H1 (cell line): ENCODE data around the gene TNS3. TPM values are rescaled to one million over a fixed set of nuclear protein-coding genes. Genes with fewer than 3 reads are reported as not detected.

ENCODE experiments used
- CTCF ChIA-PET: fragments of 300-600 bp; sonication (Branson Sonifier 250); formaldehyde crosslinking; loops from one replicate; lab custom pipeline; 2021; ENCODE audit not compliant: partially characterized antibody; lab: Charles Lee
- POLR2A ChIA-PET: fragments of 300-600 bp; sonication (Branson Sonifier 250); formaldehyde crosslinking; loops from one replicate; lab custom pipeline; 2021; ENCODE audit warnings: inconsistent platforms; ENCODE audit not compliant: partially characterized antibody; lab: Charles Lee
- DNase-seq, 2 experiments: peaks; one replicate each; pipeline versions ENCODE4 v3.0.0 to v3.0.0-alpha.2; 2010 to 2022; ENCODE audit warnings: low spot score in 2 of 2, low read depth in 1 of 2, mixed read lengths in 1 of 2
- FAIRE-seq: peaks from 2 replicates; lab custom pipeline; 2011; peaks lifted over from hg19 to GRCh38; lab: Jason Lieb, UNC
- H2AFZ ChIP-seq: 2 replicates; pipeline ENCODE4 v1.8.1; 2012; ENCODE audit warnings: low read length, inconsistent platforms
- H2AK5ac ChIP-seq: 2 replicates; pipeline ENCODE4 v1.6.1; 2013; ENCODE audit warnings: low read depth, low read length
- H2BK120ac ChIP-seq: replicated peaks from 2 replicates; pipeline ENCODE3; 2013; ENCODE audit warnings: low read depth, low read length, inconsistent platforms
- H2BK12ac ChIP-seq: 2 replicates; pipeline ENCODE4 v1.6.1; 2013; ENCODE audit warnings: low read depth, low read length
- H2BK15ac ChIP-seq: 2 replicates; pipeline ENCODE4 v1.6.1; 2013; ENCODE audit warnings: low read length
- H2BK20ac ChIP-seq: 2 replicates; pipeline ENCODE4 v1.6.1; 2013; ENCODE audit warnings: low read length
- H2BK5ac ChIP-seq: 2 replicates; pipeline ENCODE4 v1.6.1; 2013; ENCODE audit warnings: low read depth, low read length
- H3K14ac ChIP-seq: 2 replicates; pipeline ENCODE4 v1.6.1; 2013; ENCODE audit warnings: inconsistent platforms; ENCODE audit not compliant: insufficient read length
- H3K18ac ChIP-seq: 2 replicates; pipeline ENCODE4 v1.6.1; 2013; ENCODE audit warnings: low read length; ENCODE audit errors: extremely low read depth
- H3K23ac ChIP-seq: 2 replicates; pipeline ENCODE4 v1.6.1; 2013; ENCODE audit warnings: inconsistent platforms; ENCODE audit not compliant: insufficient read length
- H3K23me2 ChIP-seq: 2 replicates; pipeline ENCODE4 v1.6.1; 2013; ENCODE audit warnings: low read depth, low read length
- H3K27ac ChIP-seq: 2 replicates; pipeline ENCODE4 v1.6.1; 2011; ENCODE audit warnings: low read depth, low read length, inconsistent platforms
- H3K27me3 ChIP-seq, 4 experiments: replicated peaks in 1 of 4; 1 replicate in 1 of 4; 2 replicates in 3 of 4; pipeline versions ENCODE4 v1.6.1 to v1.8.1; 2011 to 2013; ENCODE audit warnings: low read length in 3 of 4, mild to moderate bottlenecking in 3 of 4, inconsistent platforms in 2 of 4, mixed read lengths in 2 of 4, moderate library complexity in 1 of 4; ENCODE audit not compliant: control insufficient read depth in 3 of 4, insufficient read depth in 3 of 4; ENCODE audit errors: extremely low read depth in 1 of 4
- H3K36me3 ChIP-seq, 4 experiments: 2 replicates each; pipeline versions ENCODE4 v1.6.1 to v1.8.1; 2011 to 2013; ENCODE audit warnings: mild to moderate bottlenecking in 4 of 4, low read length in 3 of 4, moderate library complexity in 2 of 4, control low read depth in 1 of 4, inconsistent platforms in 1 of 4; ENCODE audit not compliant: insufficient read depth in 4 of 4, control insufficient read depth in 2 of 4
- H3K4ac ChIP-seq: replicated peaks from 2 replicates; pipeline ENCODE3; 2013; ENCODE audit warnings: low read length, low read depth, mixed read lengths, inconsistent platforms; ENCODE audit not compliant: insufficient read length
- H3K4me1 ChIP-seq, 4 experiments: replicated peaks in 1 of 4; 1 replicate in 1 of 4; 2 replicates in 3 of 4; pipeline versions ENCODE4 v1.6.1 to v1.8.1; 2011 to 2013; ENCODE audit warnings: low read length in 3 of 4, inconsistent platforms in 2 of 4, mixed read lengths in 1 of 4; ENCODE audit not compliant: insufficient read depth in 4 of 4, control insufficient read depth in 3 of 4
- H3K4me2 ChIP-seq, 2 experiments: 2 replicates each; pipeline versions ENCODE4 v1.6.1 to v1.8.1; 2011 to 2013; ENCODE audit warnings: low read depth in 2 of 2, low read length in 2 of 2, control low read depth in 1 of 2, inconsistent platforms in 1 of 2, mild to moderate bottlenecking in 1 of 2; ENCODE audit not compliant: insufficient read depth in 1 of 2
- H3K4me3 ChIP-seq, 4 experiments: fragments of 200-600, 300-600 bp in 1 of 4; sonication (generic), shearing (Covaris generic), sonication (Bioruptor Twin) in 1 of 4; 2 replicates each; pipeline versions ENCODE4 v1.5.1 to v1.8.1; 2011 to 2016; ENCODE audit warnings: low read length in 4 of 4, low read depth in 3 of 4, control low read depth in 2 of 4, inconsistent platforms in 2 of 4, mild to moderate bottlenecking in 2 of 4, mixed read lengths in 1 of 4, moderate library complexity in 1 of 4; ENCODE audit not compliant: insufficient read depth in 2 of 4; ENCODE audit errors: extremely low read depth in 1 of 4
- H3K56ac ChIP-seq: replicated peaks from 2 replicates; pipeline ENCODE3; 2013; ENCODE audit warnings: low read depth, mild to moderate bottlenecking, mixed read lengths, low read length, inconsistent platforms; ENCODE audit not compliant: insufficient read length
- H3K79me1 ChIP-seq: 2 replicates; pipeline ENCODE4 v1.6.1; 2013; ENCODE audit warnings: low read depth, low read length, control low read depth
- H3K79me2 ChIP-seq, 2 experiments: 2 replicates each; pipeline versions ENCODE4 v1.6.1 to v1.8.1; 2012 to 2013; ENCODE audit warnings: low read length in 2 of 2, mild to moderate bottlenecking in 2 of 2, inconsistent platforms in 1 of 2; ENCODE audit not compliant: insufficient read depth in 2 of 2, control insufficient read depth in 1 of 2
- H3K9ac ChIP-seq, 4 experiments: replicated peaks in 1 of 4; 1 replicate in 1 of 4; 2 replicates in 3 of 4; pipeline versions ENCODE4 v1.6.1 to v1.8.1; 2011 to 2013; ENCODE audit warnings: low read depth in 3 of 4, low read length in 3 of 4, control low read depth in 2 of 4, mild to moderate bottlenecking in 2 of 4, moderate library complexity in 2 of 4, inconsistent platforms in 1 of 4; ENCODE audit errors: extremely low read depth in 1 of 4
- H3K9me3 ChIP-seq, 2 experiments: 2 replicates each; pipeline versions ENCODE4 v1.6.1 to v1.8.1; 2012 to 2013; ENCODE audit warnings: mild to moderate bottlenecking in 2 of 2, moderate library complexity in 2 of 2, control low read depth in 1 of 2, inconsistent platforms in 1 of 2, low read depth in 1 of 2, low read length in 1 of 2, mixed read lengths in 1 of 2; ENCODE audit not compliant: insufficient read depth in 2 of 2
- H4K20me1 ChIP-seq, 2 experiments: replicated peaks in 1 of 2; 2 replicates each; pipeline versions ENCODE3 to v1.8.1; 2011 to 2013; ENCODE audit warnings: inconsistent platforms in 2 of 2, low read length in 2 of 2, mild to moderate bottlenecking in 1 of 2; ENCODE audit not compliant: insufficient read depth in 2 of 2, control insufficient read depth in 1 of 2
- H4K5ac ChIP-seq: 2 replicates; pipeline ENCODE4 v1.6.1; 2013; ENCODE audit warnings: low read length, low read depth, mixed read lengths, inconsistent platforms; ENCODE audit not compliant: insufficient read length
- H4K8ac ChIP-seq: 2 replicates; pipeline ENCODE4 v1.8.0; 2013; ENCODE audit warnings: mild to moderate bottlenecking, moderate library complexity, low read length, inconsistent platforms; ENCODE audit not compliant: insufficient read depth; ENCODE audit errors: extremely low read depth
- H4K91ac ChIP-seq: replicated peaks from 2 replicates; pipeline ENCODE3; 2013; ENCODE audit warnings: low read length, mixed read lengths, inconsistent platforms; ENCODE audit not compliant: insufficient read length
- ASH2L ChIP-seq: fragments of 200-600, 300-600 bp; sonication (generic); IDR thresholded peaks from one replicate; pipeline ENCODE4 v1.7.1; 2017; ENCODE audit warnings: low read length
- CHD1 ChIP-seq: IDR thresholded peaks from 2 replicates; pipeline ENCODE4 v1.6.1; 2012; ENCODE audit warnings: low read depth, low read length, improper control_type of control experiment
- JUND ChIP-seq: IDR thresholded peaks from 2 replicates; pipeline ENCODE4 v1.6.1; 2011; ENCODE audit warnings: mild to moderate bottlenecking, improper control_type of control experiment, low read length
- PHF8 ChIP-seq: fragments of 200-600 bp; sonication (generic); conservative IDR thresholded peaks from 2 replicates; pipeline ENCODE4 v1.7.1; 2012; ENCODE audit warnings: low read depth, mild to moderate bottlenecking, inconsistent platforms, low read length, moderate library complexity
- SP1 ChIP-seq: IDR thresholded peaks from 2 replicates; pipeline ENCODE4 v1.6.1; 2011; ENCODE audit warnings: low read depth, low read length
- SUZ12 ChIP-seq: fragments of 200-600 bp; sonication (generic); IDR thresholded peaks from 2 replicates; pipeline ENCODE4 v1.6.1; 2012; ENCODE audit warnings: mild to moderate bottlenecking, inconsistent platforms, low read length, moderate library complexity, mixed read lengths
- TEAD4 ChIP-seq: IDR thresholded peaks from 2 replicates; pipeline ENCODE4 v1.6.1; 2012; ENCODE audit warnings: low read depth, low read length, inconsistent platforms, mixed read lengths
- WGBS, 2 experiments: shearing (Covaris generic) in 1 of 2; methylation state at CpG; one replicate each; pipeline versions ENCODE4 v1.1.6 to v1.1.7; 2013 to 2015; ENCODE audit warnings: low lambda C conversion rate in 2 of 2, mixed read lengths in 2 of 2, inconsistent platforms in 1 of 2, low coverage in 1 of 2, missing lambda C conversion rate in 1 of 2; ENCODE audit not compliant: insufficient replicate concordance in 2 of 2, insufficient coverage in 1 of 2, insufficient read length in 1 of 2; ENCODE audit errors: extremely low coverage in 1 of 2, missing lambda C conversion rate in 1 of 2; 5-methylcytosine and 5-hydroxymethylcytosine counted together
- polyA plus RNA-seq, 7 experiments: library from polyadenylated mRNA; depleted of rRNA in 3 of 7; stranded (reverse) in 5 of 7; unstranded in 2 of 7; fragments of >200 nt in 5 of 7; fragments of 200-250 nt in 2 of 7; gene quantifications; 1 replicate in 5 of 7; 2 replicates in 1 of 7; 4 replicates in 1 of 7; pipeline versions ENCODE4 v1.2.1 to v1.2.3, GENCODE V29; 2011 to 2013; ENCODE audit warnings: missing spikeins in 2 of 7, mixed read lengths in 2 of 7
- total RNA-seq: library from RNA; stranded (reverse); fragmentation: NEBNext Ultra II Directional; extraction: Animal tissue kit (Norgen Biotek cat#: 25700); gene quantifications from 2 replicates; pipeline ENCODE4 v1.2.1, GENCODE V29; 2021

Gene TNS3
- total and polyA plus RNA-seq, 2 of the 8 experiments (the other 6 are each of a cell fraction or from before 2014, with no cell fraction given) = 11.9 to 24.2 TPM

DNA sequence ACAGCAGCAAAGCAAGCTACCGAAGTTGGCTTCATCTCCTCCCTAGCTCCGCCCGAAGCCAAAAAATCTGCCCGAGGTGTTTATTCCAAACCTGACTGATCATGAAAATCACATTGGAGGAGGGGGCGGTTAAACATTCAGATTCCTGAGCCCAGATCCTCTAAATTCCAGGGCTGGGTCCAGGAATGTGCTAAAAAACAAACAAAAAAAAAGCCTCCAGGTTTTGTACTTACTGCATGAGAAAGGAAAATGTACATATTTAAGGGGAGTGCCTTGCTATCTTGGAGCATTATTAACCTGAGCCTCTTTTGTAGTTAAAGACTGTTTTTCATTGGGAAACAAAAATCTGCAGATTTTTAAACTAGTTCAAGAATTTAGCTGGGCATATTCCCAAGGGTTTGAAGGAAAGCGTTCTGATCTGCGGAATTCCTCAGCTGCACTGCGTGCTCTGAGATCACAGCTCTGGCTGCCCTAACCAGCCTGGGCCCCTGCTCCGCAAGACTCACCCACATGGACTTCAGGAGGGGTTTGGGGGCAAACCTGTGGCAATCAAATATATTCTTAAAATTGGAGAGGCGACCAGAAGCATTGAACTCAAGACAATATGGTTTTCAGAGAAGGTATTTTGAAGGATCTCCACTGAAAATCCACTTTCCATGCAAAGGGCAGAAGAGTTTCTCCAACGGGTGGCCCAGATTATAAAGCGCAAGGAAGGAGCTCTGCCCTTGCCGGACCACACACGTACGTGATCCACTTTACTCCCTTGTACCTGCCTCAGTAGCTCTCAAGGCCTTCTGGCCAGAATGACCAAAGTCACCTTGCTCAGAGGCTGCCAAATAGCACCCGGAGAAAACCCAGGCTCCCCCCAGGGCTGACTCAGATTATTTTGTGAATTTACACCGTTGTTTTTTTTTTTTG, 10.0 kb upstream of the TNS3 start:
- no peak overlapping the region for H3K27ac ChIP-seq
- CTCF ChIA-PET = interaction anchor here (0.6 to 2.0 kb wide), 12 partner anchors 9 to 325 kb away, joined by 3 to 7 read pairs (median 4); partner anchors contain the start of gene TNS3

More for the DNA sequence above, 10.0 kb upstream of the TNS3 start:
- peak overlapping the region; percentile 75; the same call in 1 of the 2 replicates for H2AK5ac ChIP-seq
- peak overlapping the region in 1 of 2 experiments; percentile 1; a peak in 1 of 4 replicates for H3K4me2 ChIP-seq
- DNase-seq (no peak), FAIRE-seq (no peak)
- peaks cover 3 to 11% (median 7%) of the 10 kb centered on the region in 4 experiments for H3K4me1 ChIP-seq
- H4K8ac ChIP-seq = no peak overlapping the region; the same call in 1 of the 2 replicates
- no peak overlapping the region for H2BK20ac ChIP-seq
- peaks cover 9 to 16% of the 10 kb centered on the region in 2 experiments for H3K9me3 ChIP-seq
- H3K4ac ChIP-seq = no peak overlapping the region
- H3K36me3 ChIP-seq = no peaks in the 10 kb centered on the region
- H3K56ac ChIP-seq = no peak overlapping the region
- H4K5ac ChIP-seq = no peak overlapping the region
- TF ChIP-seq ASH2L = no peak
- peak; percentile 43; the same call in 1 of the 2 replicates for TF ChIP-seq SP1
- peak; percentile 43; the same call in 1 of the 2 replicates for TF ChIP-seq TEAD4
- no peak for TF ChIP-seq CHD1
- no peak for TF ChIP-seq JUND
- no peak for TF ChIP-seq PHF8
- no peak for TF ChIP-seq SUZ12
- TF ChIP-seq, all 59 proteins: peak for 2
- Histone ChIP-seq H2BK120ac (peak overlapping the region; percentile 39), H4K91ac (no peak overlapping the region), H4K20me1 (no peaks in the 10 kb centered on the region), H2AFZ (no peak overlapping the region), H2BK12ac (peak overlapping the region; percentile 94), H2BK5ac (peak overlapping the region; percentile 55; the same call in 1 of the 2 replicates), H3K14ac (no peak overlapping the region), H2BK15ac (no peak overlapping the region), H3K9ac (no peak overlapping the region), H3K79me1 (no peaks in the 10 kb centered on the region), H3K4me3 (no peak overlapping the region; a peak in 1 of 8 replicates), H3K18ac (peak overlapping the region; percentile 73; the same call in 1 of the 2 replicates), H3K79me2 (no peaks in the 10 kb centered on the region), H3K23ac (no peak overlapping the region), H3K23me2 (peaks cover 1% of the 10 kb centered on the region; the same call in 1 of the 2 replicates), H3K27me3 (no peaks in the 10 kb centered on the region)
- POLR2A ChIA-PET = interaction anchor here (0.9 to 1.9 kb wide), 3 partner anchors 9 to 13 kb away, joined by 3 to 7 read pairs (median 6); partner anchors contain the start of gene TNS3
- 72% methylated on average over 17 of the region's 17 CpGs; no CpG with 5 or more reads in 1 of the 2 experiments for WGBS, 2 experiments
